DOHH2 (cell line): ENCODE data around the gene HAPLN2.

Experiments
- CTCF ChIP-seq: fragments of 200-600 bp; sonication (generic); IDR thresholded peaks from one replicate; pipeline ENCODE4 v1.5.1; 2014; ENCODE audit warnings: antibody characterized with exemption, mild to moderate bottlenecking, low read depth, low read length; ENCODE audit not compliant: poor library complexity, severe bottlenecking
- EZH2phosphoT487 ChIP-seq: fragments of 200-600 bp; sonication (generic); IDR thresholded peaks from 2 replicates; pipeline ENCODE4 v1.6.1; 2017; ENCODE audit warnings: borderline replicate concordance, mild to moderate bottlenecking, antibody characterized with exemption, low read length, moderate library complexity, mixed read lengths

- TF ChIP-seq EZH2phosphoT487 (no peak), CTCF (no peak)
Observed at GRCh38 chr1:156572663-156573018, 46.6 kb upstream of the HAPLN2 start.
